GM18907 (cell line): ENCODE measurements around the gene INPP4A.
A peak's percentile ranks its signal among the peaks of the same experiment; 100 is the strongest.

Experiments
- ATAC-seq: cut with Tn5 transposase; IDR thresholded peaks from one replicate; pipeline ENCODE4 v1.9.1; 2021; ENCODE audit warnings: mild to moderate bottlenecking, moderate library complexity; ENCODE audit not compliant: unreplicated experiment

Gene INPP4A

DNA sequence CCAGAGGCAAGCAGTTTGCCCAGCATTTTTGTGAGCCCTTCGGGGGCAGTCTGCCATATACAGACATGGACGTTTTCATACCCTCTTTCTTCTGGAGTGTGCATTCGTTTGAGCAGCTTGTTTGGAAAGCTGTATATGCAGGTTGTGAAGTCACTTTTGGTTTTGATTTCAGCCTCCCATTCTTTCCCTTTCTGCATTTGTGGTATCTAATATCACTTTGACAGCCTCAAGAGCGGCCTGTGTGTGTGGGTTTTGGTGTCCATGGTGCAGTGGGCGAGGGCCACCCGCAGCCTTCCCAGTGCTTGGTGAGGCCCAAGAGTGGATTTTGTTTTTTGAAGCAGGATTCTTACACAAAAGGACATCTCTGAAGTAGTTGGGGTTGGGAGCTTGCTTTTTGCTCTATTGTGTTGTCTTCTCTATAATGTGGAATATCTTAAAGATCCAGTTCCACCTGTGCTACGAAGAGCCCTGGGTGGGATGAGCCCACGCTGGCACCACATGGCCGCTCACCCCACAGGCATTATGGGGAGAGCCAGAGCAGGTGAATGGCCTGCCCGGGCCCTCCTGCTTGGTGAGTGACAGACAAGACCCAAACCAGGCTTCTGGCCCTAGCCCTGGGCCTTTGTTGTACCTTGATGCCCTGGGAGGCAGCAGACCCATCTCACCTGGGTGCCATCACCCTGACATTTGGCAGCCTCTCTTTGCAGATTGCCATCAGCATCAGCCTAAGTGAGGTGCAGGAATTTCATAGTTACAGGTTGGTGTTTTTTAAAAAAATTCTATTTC, 29.5 kb downstream of the INPP4A start:
- ATAC-seq, result peak; percentile 33

DNA sequence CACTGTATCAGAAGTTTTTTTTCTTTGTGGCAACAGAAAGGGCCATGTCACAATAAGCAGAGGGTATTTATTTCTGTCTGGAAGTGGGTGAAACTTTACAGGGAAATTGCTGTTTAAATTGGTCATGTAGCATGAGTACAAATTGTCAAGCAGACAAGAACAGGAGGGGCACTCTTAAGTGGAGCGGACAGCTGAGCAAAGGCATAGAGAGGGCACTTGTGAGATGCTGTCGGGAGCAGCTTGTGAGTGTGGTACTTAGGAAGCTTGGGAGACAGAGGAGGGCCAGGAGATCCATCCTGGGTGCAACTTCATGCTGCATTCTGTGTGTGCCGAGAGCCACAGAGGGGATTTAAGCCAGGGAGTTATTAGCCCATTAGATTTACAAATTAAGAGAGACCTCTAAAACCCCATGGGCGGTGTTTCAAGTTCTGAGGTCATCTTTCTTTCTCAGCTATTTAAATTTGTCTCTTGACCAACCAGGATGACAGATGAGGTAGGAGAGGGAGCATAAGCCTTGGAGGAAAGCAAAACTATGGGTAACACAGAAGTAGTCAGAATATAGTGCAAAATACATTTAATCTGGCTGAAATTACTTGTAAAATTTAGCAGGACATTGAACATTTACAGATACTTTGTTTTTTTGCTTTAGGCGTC, 30.4 kb downstream of the INPP4A start:
- ATAC-seq, result no peak

DNA sequence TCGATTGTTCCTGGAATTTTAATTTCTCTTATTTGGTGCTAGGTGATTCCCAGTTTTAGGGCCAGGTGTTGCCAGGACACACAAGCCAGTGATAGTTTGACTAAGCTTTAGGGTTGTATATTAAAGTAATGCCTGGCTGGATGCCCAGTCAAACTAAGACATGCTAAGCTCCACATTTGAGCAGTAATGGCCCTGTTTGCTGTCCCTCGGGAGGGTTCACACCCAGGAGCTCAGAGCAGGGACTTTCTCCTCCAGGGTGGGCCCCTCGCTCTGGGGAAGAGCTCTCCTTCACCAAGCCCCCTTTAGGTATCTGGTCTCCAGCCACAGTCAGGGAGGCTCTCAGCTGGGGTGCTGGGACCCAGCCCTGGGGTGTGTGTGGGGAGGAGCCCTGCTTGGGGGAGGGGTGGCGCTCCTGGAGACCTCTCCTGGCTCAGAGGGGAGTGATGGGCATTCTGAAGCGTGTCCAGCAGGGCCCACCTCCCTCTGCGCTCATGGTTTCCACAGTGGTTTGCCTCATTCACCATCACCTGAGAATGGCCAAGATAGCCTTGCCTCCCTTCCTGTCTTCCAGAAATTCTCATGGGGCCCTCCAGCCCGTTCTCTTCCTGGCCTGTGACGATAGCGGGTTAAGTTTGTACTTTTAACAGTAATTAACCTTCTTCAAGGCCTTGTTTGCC, 31.7 kb downstream of the INPP4A start:
- peak; percentile 36 for ATAC-seq

DNA sequence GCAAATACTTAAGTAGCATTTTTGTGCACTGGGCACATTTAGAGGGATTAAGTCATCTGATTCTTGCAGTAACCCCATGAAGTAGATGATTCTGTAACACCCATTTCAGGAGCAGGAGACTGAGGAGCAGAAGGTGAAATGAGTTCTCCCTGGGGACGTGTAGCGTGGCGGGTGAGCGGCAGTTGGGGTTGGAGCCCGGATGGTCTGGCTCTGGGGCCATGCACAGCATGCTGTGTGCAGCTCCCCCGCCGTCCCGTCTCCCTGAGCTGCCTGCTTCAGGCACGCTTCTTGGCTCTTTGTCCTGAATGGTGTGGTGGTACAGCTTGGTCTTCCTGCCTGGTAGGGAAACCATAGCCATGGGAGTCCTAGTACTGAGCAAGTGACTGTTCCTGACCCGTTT, 32.4 kb downstream of the INPP4A start:
- ATAC-seq, result no peak

DNA sequence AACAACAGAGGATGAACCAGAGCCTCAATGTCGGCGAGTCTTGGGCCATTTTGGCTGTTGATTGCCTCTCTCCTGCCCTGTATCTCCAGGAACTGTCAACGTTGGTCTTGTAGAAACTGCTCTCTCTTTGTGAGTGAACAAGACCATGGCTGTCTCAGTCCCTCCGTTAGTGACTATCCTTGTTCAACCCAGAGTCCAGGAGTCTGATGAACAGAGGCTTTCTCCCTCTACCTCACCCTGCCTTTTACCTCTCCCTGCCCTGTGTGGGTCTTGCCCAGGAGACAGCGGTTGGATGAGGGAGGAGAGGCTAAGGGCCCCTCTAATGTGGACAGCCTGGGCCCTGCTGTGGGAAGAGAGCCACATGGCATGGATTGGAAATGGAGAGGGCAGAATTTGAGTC, 32.8 kb downstream of the INPP4A start:
- ATAC-seq, result no peak

DNA sequence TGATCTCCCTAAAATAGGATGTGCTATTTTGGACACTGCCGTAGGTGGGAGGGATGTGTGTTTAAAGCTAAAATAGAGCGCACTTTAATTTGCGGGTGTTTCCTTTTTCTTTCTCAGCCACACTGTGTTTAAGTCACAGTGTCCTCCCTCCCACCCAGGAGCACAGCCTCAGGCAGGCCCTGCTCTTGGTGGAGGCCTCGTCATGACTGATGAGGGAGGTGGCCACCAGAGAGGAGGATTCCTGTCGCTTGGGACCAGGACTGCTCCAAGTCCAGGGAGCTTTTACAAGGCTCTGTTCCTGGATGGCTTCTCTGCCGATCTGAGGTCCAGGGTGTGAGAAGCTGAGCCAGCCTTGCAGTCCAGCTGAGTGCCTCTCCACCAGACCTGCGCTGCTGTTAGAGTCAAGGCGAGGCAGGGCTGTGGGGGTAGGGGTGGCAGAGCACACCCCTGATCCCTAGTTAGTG, 33.5 kb downstream of the INPP4A start:
- no peak for ATAC-seq

DNA sequence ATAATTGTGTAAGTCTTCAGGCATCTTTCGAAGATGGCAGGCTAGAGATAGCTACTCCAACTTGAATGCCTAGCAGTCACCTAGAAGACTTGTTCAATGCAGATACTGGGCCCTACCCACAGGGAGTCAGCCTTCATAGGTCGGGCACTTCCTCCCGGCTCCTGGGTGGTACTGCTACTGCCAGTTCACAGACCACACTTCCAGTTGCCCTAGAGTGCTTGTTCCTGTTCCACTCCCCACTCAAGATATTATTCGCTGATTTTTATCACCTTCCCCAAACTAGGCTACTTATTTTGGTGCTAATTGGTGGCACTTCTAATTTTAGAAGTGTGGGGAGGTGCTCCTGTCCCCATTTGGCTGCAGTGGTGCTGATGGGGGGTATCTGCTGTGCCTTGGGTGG, 34.2 kb downstream of the INPP4A start:
- ATAC-seq, result no peak

DNA sequence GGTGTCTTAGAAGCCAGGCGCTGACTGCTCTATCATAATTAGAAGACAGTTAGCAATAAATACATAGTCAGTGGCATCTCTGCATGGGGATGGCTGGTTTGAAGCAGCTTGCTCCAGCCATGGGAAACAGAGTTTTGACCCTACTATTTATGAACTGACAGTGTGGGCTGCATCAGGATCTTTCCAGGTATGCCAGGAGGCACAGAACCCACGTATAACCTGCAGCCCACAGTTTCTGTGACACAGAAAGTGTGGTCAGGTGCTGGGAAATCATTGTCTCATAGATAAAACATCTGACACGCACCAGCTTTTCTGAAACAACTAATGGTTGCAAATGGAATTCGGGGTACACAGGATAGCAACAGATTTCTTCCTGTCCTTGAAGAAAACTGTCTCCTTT, 34.7 kb downstream of the INPP4A start:
- ATAC-seq, result no peak

DNA sequence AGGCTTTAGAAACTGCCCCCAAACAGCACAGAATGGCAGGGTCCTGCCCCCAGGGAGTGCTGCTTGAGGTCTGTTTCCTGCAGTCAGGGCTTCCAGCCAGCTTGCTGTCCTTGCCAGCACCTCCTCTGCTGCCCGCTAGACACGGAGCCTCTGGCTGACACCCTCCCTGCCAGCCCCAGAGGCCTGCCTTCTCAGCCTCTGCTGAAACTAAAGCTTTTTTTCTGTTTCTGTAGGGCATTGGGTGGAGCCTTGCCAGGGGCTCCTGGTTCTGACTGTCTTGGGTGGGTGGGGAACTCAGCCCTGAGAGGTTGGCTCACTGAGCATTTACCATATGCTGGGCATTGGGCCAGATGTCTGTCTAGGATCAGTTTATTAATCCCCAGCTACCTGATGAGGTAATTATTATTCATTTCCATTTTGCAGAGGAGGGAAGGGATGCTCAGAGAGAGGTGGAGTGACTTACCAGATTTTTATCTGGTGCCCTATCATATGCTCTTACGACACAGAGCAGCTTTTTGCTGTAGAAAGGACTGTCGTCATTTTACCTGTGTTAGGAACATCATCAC, 35.4 kb downstream of the INPP4A start:
- ATAC-seq, result peak; percentile 47

DNA sequence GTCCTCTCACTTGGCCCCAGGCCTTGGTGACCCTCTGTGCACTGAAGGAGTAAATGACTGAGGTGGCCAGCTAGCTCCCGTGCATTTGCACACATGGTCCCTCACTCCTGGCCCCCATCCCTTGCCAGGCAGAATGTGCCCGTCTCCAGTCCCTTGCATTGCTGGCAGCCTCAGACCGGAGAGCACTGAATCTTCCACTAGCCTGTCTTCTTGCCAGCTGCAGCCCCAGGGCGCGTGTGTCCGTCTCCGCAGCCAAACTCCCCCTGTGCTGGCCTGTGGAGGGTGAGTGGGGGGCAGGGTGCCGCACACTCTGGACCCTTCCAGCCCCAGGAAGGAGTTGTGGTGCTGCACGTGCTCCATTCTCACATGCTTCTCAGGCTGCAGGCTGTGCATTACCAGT, 35.9 kb downstream of the INPP4A start:
- no peak for ATAC-seq

DNA sequence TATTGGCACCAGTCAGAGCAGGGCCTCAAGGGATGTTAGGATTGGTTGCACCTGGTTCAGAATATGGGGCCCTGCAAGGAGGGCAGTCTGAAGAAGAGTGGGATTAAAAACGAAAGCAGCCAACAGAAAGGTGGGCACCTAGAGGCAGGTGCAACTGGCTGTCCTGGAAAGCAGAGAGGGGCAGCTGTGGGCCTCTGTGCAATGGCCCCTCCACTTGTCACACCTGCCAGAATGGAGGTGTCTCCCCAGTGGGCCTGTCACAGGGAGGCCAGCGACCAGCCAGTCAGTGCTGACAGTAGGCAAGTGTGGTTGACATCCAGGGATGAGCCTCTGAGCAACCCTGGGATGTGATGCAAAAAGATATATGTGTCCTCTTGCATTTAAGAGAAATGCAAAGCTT, 37.7 kb downstream of the INPP4A start:
- ATAC-seq, result no peak

DNA sequence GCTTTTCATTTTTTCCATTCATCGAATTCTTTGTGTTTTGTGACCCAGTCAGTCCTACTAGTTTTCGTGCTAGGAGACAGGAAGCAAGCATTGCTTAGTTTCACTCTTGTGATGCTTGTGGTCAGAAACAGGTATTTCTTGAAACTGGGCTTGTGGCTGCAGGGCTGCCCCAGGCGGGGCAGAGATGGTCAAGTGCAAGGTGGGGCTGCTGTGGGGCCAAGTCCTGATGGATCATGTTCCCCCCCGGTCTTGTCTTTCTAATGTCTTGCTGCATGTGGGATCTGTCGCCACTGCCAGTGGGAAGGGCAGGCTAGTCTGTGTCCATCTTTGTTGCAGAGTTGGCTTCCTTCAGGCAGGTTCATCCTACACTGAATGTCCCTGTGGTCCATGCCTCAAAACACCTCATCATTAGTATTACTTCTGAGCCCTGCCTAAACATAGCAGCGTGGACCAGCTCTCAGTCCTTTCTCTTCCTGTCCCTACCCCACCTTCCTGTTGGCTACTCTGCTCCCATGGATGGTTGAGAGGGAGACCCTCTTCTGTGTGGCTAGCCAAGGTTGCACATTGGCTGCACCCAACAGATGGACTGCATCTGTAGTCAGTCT, 38.7 kb downstream of the INPP4A start:
- ATAC-seq, result peak; percentile 74

DNA sequence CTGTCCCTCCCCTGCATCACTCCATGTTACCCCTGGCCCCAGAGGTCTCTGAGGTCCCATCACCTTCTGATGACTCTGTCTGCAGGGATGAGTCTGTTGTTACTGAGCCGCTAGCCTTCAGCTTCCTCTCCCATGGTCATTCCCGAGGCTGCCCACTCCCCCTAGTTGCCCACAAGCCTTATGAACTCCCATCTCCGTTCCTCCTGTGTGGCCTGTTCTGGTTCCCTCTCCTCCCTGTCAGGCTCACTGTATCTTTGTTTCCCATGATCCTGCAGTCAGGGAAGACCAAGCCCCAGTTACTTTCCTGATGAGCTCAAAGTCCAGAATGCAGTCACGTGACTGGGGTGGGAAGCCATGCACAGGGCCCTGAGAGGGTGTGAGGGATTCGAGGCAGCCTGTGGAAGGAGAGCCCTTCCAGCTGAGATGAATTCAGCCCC, 39.5 kb downstream of the INPP4A start:
- no peak for ATAC-seq

DNA sequence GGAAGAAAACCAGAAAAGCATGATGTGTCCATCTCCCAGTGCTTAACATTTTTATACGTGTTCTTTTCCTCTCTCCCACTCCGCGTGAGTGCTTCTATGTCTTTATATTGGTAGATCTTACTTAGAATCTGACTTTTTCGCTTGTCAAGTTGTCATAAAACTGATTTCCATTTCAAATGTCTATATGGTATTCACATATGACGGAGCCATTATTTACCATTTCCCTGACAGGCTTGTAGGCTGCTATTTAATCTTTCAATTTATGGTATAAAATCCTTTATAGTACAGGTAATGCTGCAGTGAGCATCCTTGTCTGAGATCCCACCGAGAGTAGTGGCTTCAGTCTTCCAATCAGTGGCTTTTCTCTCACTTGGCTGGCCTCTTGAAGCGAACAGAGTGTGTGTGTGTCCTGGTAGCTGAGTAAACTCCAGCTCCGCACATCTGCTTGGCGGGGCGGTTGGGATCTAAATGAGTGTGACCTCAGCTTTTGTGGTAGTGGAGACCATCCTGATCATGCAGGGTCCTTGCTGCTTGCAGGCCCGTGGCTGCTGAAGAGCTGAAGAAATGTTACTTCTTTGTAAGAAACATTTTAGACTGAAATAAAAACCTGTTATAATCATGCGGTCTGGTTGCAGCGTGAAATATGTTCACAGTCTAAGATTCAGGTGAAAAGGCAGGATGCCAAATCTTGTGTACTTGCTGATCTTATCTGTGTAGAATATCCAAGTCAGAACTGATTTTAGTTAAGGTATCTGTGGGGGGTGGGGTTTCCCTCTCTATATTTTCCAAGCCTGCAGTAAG, 40.2 kb downstream of the INPP4A start:
- ATAC-seq, result no peak

DNA sequence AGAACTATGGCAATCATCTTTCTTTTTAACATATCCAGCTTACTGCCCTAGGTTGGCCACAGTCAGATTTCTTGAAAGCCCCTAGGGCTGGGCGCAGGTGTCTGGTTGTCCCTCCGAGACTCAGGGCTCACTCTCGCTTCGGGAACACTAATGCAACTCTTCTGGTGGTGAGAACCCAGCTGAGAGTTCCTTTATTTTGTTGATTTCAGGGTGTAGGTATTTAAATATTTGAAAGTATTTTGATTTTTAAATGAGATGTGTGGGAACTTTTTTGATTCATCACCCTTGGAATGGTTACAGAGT, 40.7 kb downstream of the INPP4A start:
- no peak for ATAC-seq

DNA sequence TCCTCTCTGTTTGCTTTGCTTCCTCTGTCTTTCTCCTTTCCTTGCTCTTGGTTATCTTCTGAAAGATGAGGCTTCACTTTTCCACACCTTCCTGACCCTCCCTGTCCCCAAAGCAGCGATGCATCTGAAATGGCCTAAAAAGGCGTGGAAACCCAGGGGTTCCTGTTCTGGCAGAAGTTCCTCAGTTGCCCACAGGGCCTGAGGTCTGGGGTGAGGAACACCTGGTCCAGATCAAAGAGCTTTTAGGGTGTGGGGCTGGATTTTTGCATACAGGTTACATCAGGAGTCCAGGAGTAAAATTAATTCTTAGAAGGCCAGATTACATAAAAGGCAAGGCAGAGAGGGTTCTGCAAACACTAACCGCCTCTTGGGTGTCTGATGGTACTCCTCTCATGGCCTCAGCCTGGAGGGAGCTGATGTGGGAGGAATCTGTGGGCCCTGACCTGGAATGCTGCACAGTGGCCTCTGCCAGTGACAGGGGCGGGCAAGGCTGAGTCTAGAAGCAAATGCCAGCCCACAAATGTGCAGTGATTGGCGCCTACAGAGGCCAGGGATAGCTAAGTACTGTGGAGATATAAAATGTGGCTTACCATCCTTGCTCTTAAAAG, 41.8 kb downstream of the INPP4A start:
- ATAC-seq, result no peak

DNA sequence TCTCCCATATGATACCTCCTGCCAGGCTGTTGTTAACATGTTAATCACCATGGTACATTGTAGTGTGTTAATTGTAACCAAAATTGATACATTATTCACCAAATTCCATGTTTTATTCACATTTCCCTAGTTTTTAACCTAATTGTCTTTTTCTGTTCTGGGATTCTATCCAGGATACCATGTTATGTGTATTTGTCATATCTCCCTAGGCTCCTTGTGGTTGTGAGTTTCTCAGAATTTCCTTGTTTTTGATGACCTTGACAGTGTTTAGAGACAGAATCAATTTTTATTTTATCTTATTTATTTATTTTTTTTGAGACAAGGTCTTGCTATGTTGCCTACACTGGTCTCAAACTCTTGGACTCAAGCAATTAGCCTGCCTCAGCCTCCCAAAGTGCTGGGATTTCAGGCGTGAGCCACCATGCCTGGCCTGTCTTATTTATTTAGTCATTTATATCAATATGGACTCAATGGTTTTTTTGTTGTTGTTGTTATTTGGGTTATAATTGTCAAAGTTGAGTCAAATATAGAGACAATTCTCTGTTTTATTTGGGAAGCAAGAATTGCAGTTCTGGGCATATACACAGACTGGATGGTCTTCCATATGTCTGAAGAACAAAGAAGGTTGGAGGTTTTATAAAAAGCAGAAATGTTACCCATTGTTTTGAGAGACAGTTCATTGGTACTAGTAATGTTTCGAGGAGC, 42.6 kb downstream of the INPP4A start:
- no peak for ATAC-seq

DNA sequence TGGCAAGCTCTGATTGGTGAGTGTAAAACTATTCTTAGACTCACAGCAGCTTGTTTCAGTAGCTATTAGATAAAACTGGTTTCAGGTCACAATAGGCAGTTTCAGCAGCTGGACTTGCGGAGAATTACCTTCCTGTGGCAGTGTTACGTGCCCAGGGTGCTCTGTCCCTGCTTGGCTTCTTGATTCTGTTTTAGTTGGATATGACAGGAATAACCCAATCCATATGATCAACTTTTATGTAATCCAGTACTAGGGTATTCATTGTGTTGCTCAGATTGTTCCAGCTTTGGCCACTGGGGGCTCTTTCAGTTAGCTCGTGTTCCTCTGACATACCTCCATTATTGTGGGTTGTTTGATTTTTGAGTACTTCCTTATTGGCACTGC, 43.1 kb downstream of the INPP4A start:
- ATAC-seq, result peak; percentile 61

DNA sequence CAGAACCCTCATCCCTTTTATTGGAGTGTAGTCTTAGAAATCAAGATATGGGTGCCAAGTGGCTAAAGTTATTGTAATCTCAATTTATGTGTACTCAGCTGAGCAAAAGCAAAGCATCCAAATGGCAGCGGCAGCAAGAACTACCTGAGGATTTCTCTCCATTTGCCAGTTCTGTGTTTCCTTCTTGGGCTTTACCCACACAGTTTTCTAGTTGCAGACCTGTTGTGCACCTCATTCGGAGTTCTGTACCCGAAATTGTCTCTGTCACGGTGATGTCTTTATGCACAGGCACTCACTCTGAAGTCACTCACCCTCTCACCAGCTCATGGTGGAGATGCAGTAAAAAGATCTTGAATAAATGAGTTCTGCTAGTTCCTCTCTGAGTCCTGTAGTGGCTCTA, 43.6 kb downstream of the INPP4A start:
- no peak for ATAC-seq

DNA sequence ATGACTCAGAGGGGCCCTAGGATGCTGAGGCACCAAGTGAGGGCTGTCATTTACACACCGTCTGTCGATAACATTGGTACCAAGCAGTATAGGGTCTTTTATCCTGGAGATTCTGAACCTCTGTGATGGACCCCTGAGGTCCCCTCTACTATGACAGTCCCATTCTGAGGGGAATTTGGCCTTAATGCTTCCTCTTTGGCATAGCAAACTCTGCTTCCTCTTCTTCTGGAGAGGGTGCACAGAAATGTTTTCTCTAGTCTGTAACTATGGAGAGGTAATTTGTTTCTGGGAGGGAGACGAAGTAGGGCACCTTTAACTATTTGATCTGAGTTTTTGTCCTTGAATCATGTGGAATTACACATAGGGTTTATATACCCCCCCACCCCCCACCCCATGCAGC, 44.8 kb downstream of the INPP4A start:
- no peak for ATAC-seq
